Jurkat, Clone E6-1 (cell line): Measurements from ENCODE around the gene NUPR2. TPM values are rescaled to one million over a fixed set of nuclear protein-coding genes. Genes with fewer than 3 reads are reported as not detected.
A peak's percentile ranks its signal among the peaks of the same experiment; 100 is the strongest.
"Not testable (repeated sequence)": the region's sequence is repeated elsewhere in the genome, so short reads cannot be mapped to it uniquely, and the experiment has no call there.

Source experiments
- DNase-seq: peaks from one replicate; pipeline ENCODE4 v3.0.0-alpha.2; 2011; ENCODE audit warnings: low read depth, low spot score
- H3K4me3 ChIP-seq: 2 replicates; pipeline ENCODE4 v1.5.1; 2011; ENCODE audit warnings: mild to moderate bottlenecking, low read length, control low read depth, moderate library complexity
- polyA plus RNA-seq: library from polyadenylated mRNA; unstranded; fragments of >200 nt; gene quantifications from one replicate; pipeline ENCODE4 v1.2.1, GENCODE V29; 2012; ENCODE audit warnings: missing spikeins; ENCODE audit not compliant: insufficient read length, insufficient read depth

Gene NUPR2, protein sequence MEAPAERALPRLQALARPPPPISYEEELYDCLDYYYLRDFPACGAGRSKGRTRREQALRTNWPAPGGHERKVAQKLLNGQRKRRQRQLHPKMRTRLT
- polyA plus RNA-seq, result not detected

DNA sequence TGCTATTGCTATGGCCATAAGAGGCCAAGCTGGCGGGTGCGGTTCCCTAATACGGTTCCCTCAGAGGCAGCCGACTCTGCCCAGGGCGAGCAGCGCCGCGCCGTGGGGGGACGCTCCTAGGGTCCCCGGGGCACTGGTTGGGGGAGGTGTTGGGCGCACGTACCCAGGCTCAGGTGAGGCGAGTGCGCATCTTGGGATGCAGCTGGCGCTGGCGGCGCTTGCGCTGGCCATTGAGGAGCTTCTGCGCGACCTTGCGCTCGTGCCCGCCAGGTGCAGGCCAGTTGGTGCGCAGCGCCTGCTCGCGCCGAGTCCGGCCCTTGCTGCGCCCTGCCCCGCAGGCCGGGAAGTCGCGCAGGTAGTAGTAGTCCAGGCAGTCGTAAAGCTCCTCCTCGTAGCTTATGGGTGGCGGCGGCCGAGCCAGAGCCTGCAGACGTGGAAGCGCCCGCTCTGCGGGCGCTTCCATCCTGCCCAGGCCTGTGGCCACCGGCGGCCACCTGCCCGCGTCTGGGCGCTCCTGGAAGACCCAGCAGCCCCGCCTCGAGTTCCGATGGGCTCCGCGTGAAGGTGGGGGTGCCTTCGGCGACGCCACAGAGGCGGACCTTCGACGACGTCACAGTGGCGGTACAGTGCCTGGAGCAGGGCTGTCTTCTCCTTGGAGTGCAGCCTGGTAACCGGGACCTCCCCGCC lies at the start of gene NUPR2:
NUPR2 (minus strand) TSS at position 566 of the 687 bp plus-strand sequence; CDS start at position 463, 103 bp downstream.
- DNase-seq, result no peak
- no peak within 1 kb of the TSS for H3K4me3 ChIP-seq

DNA sequence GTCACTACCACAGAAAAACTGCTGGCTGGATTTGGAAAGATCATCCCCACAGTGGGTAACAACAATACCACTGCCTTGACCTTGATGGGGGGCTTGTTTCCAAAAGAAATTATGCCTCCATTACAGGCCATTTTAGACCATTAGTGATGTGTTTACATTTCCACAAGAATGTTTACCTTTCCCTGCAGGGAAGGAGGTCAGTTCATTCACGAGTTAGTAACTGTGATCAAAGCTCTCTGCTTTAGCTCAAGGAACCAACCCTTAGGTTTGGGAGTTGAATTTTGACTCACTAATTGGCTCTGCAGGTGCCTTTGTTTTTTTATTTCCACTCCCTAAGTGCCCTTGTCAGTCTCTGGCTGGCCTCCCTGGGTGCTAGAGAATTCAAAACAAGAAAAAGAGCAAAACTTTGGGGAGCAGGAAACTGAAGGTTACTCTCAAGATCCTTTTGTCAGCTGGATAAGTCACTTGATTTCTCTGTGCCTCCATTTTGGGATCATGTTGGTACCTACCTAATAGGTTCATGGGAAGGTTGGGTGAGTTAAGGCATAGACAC lies 41.1 kb upstream of the NUPR2 start:
- DNase-seq, result no peak

DNA sequence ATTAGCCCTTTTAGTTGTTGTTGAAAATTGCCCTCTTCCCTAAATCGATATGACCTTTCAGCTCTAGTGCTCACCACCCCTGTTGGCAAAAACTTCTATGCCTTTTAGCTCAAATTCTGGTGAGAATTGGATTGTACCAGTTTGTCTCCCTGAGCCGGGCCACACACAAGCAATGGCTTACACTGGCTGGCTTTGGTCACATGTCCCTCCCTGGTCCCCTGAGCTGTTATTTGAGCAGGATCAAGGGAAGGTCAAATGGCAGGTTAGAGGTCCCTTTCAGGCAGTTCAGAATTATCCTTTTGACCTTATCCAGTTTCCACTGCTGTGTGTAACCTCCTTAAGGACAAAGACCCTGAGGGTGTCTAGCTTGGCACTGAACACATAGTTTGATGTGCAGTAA lies 14.8 kb upstream of the NUPR2 start:
- not testable (repeated sequence) for DNase-seq, H3K4me3 ChIP-seq

More for the DNA sequence above, 41.1 kb upstream of the NUPR2 start:
- H3K4me3 ChIP-seq, result no peak overlapping the region

DNA sequence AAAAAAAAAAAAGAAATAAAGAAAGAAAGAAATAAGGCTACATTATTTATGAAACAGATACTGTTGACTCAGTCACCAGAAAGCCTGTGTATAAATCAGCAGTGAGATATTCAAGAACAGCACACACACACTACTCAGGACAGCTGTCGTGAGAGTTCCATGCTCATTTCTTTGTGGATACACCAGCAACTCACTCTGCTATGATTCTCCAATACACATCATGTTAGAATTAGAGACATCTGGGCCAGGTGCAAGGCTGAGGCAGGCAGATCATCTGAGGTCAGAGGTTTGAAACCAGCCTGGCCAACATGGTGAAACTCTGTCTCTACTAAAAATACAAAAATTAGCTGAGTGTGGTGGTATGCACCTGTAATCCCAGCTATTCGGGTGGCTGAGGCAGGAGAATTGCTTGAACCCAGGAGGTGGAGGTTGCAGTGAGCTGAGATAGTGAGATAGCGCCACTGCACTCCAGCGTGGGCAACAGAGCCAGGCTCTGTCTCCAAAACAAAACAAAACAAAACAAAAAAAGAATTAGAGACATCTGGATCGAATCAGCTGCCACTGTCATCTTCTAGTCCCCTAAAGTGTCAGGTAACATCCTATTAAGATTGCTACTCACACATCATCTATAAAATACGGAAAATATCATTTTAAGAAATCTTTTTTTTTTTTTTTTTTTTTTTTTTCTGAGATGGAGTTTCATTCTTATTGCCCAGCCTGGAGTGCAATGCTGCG lies 11.2 kb upstream of the NUPR2 start:
- no peak overlapping the region for H3K4me3 ChIP-seq
- no peak for DNase-seq

DNA sequence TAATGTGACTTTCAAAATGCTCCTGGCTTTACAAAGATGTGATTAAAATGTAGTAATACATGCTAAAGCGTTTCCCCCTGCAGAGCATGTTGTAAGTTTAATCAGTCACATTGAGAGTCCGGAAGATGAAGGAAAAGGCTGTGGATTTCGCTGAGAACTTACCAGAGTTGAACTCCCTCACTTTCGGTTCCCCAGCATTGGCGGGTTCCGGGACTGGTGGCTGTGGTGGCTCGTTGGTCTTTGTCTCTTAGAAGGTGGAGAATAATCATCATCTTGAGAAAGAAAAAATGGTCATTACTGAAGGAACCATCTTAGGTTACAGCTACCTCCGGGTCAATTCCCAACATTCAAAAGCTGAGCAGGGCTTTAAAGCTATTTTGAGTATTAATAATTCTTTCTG lies 9.6 kb upstream of the NUPR2 start:
- no peak for DNase-seq
- H3K4me3 ChIP-seq, result no peak overlapping the region

DNA sequence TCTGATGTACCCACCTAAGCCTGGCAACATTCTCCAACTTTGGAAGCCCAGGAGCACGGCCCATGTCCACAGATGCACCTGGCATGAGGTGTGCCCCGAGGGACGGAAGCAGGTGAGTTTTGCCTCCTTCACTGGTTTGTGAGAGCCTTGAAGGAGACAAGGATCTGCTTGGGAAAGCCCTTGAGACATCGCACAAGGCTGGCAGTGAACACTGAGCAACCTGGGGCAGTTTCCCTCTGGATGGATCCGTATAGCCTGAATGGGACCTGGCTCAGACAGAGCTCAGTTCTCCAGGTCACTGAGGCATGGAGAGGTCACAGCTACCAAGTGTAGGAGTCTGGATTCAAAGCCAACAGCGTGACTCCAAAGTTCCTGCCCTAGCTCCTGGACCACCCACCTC lies 8.8 kb upstream of the NUPR2 start:
- DNase-seq, result no peak

DNA sequence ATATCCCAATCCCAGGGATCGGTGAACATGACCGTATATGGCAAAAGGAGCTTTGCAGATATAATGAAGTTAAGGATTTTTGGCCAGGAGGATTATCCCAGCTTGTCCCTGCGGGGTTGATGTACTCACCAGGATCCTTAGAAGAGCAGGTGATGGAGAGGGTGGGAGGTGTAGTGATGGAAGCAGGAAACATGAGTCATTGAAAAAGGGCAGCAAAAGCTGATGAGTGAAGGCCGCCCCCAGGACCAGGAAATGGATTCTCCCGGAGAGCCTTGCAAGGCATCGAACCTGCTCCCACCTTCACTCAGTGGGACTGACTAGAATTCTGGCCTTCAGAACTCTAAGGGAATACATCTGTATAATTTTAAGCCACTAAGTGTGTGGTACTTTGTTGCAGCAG lies 5.2 kb upstream of the NUPR2 start:
- no peak for DNase-seq
- H3K4me3 ChIP-seq, result no peak overlapping the region

More for the DNA sequence above, 8.8 kb upstream of the NUPR2 start:
- no peak overlapping the region for H3K4me3 ChIP-seq

DNA sequence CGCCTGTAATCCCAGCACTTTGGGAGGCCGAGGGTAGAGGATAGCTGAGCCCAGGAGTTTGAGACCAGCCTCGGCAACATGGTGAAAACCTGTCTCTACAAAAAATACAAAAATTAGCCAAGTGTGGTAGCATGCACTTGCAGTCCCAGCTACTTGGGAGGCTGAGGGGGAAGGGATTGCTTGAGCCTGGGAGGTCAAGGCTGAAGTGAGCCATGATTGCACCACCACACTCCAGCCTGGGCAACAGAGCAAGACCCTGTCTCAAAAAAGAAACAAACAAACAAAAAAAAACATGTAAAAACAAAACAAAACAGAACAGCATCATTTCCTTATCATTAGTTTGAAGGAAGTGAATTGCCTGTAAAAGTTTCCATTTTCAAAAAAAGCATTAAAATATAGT lies 4.0 kb downstream of the NUPR2 start:
- DNase-seq, result not testable (repeated sequence)

DNA sequence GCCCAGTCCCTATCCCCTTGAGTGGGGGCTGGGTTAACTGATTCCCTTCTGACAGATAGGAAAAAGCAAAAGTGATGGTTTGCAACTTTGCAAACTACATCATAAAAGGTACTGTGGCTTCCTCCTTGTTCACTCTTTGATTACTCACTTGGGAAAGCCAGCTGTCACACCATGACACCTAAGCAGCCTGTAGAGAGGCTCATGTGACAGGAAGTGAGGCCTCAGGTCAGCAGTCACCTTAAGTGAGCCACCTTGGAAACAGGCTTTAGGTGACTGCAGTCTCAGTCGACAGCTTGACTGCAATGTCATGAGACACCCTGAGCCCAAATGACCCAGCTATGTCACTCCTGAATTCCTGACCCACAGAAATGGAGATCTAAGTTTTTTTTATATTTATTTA lies 5.6 kb downstream of the NUPR2 start:
- peak; percentile 73 for DNase-seq
- no peak overlapping the region for H3K4me3 ChIP-seq

More for the DNA sequence above, 4.0 kb downstream of the NUPR2 start:
- not testable (repeated sequence) for H3K4me3 ChIP-seq

DNA sequence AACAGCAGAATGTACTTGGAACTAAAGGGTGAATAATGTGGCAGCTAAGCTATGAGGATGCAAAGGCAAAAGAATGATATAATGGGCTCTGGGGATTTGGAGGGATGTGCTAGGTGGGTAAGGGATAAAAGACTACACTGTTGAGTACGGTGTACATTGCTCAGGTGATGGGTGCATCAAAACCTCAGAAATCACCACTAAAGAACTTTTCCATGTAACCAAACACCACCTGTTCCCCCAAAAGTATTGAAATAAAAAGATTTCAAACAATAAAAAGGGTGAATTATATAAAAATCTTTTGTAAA lies 8.3 kb downstream of the NUPR2 start:
- no peak for DNase-seq
- H3K4me3 ChIP-seq, result no peak overlapping the region

DNA sequence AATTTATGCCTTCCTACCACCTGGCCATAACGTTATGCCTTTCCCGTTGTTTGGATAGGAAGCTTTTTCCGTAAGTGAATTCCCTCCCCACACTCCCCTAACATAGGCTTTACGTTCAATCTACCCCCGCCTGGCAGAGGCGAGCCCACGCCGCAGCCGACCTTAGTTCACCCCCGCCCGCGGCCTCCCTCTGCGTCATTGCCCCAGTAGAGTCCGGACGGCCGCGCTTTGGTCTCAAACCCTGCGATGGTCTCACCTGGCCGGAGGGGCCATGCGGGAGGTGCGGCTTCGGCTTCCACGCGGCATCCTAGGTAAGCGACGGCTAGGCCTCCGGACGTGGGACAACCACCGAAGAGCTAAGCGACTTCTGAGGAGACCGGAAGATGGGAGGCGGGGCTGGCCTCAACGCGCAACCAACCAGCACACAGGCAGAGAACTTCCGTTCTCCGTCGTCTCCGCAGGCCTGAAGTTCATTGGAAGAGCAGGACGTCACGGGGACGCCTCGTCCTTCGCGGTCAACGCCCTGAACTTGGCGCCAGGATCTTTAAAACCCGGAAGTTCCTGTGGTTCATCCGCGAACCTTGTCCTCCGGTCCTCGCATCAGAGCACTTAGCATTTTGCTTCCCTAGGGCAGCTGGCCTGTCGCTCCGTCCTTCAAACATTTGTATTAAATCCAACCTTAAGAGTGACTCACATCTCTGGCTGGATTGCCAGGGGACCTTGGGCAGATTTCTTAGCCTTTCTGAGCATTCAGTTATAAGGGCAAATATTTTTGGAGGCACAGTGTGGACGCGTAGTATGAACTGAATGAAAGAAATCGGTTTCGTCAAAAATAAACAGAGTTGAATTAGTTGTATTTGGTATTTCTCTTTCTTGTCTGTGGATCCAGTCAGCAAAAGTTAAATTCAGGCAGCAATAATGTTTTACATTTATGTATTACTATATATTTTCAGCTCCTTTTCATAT lies 9.8 kb downstream of the NUPR2 start, which contains the start of gene CHCHD2:
CHCHD2 (minus strand) TSS at position 369 of the 966 bp plus-strand sequence; CDS start at position 306, 63 bp downstream.
- H3K4me3 ChIP-seq, result peak within 1 kb of the TSS; percentile 98
- DNase-seq, result peak; percentile 99

DNA sequence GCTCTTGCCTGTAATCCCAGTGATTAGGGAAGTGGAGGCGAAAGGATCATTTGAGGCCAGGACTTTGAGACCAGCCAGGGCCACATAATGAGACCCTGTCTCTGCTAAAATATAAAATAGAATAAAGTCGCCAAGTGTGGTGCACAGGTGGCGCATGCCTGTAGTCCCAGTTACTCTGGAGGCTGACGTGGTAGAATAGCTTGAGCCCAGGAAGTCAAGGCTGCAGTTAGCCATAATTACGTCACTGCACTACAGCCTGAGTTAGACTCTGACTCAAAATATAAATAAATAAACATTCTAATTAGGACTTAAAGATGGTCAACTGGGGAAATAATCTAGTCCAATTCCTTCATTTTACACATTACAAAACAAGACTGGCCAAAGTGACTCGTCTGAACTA lies 10.7 kb downstream of the NUPR2 start:
- DNase-seq, result peak; percentile 67
- peak overlapping the region; percentile 98 for H3K4me3 ChIP-seq

DNA sequence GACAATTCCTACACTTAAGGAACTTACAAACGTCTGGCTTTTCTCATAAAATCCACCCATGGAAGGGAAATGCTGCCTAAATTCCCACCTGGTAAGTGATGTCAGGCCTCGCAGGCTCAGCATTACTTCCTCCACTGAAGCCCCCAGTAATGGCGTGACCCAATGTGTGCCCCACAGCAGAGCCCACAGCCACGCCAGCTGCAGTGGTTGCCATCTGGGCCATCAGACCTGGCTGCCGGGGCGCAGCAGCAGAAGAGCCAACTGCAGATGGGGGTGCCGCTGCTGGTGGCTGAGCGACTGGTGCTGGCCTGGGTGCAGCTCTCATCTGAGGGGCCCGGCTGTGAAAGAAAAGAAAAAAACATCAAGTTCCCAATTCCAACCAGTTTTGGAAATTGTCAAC lies 12.1 kb downstream of the NUPR2 start:
- not testable (repeated sequence) for H3K4me3 ChIP-seq, DNase-seq

DNA sequence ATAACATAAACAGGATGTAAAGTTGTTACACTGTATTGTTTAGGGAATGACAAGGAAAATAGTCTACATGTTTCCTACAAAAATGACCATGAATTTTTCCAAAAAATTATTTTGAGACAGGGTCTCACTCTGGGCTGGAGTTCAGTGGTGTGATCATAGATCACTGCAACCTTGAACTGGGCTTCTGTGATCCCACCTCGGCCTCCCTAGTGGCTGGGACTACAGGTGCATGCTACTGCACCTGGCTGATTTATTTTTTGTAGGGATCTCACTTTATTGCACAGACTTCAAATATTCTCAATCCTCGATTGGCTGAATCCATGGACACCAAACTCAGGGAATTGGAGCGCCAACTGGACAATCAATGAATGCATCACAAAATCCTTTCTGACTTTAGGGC lies 16.6 kb downstream of the NUPR2 start:
- DNase-seq, result no peak

DNA sequence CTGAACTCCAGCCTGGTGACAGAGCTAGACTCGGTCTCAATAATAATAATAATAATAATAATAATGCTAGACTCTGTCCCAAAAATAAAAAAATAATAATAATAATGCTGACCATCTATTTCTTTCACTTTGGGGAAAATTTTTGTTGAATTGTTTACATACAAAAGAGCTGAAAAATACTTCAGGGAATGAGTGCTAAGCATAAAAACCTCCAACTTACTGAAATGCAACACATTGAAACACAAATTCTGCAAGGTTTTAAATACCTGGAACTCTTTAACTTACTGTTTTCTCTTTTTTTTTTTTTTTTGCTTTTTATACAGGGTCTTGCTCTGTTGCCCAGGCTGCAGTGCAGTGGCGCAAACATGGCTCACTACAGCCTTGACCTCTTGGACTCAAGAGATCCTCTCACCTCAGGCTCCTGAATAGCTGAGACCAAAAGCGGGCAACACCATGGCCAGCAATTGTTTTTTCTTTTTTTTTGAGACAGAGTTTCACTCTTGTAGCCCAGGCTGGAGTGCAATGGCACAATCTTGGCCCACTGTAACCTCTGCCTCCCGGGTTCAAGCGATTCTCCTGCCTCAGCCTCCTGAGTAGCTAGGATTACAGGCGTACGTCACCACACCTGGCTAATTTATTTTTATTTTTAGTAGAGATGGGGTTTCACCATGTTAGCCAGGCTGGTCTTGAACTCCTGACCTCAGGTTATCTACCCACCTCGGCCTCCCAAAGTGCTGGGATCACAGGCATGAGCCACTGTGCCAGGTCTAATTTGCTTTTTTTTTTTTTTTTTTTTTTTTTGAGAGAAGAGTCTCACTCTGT lies 17.8 kb downstream of the NUPR2 start:
- H3K4me3 ChIP-seq, DNase-seq: not testable (repeated sequence)

More for the DNA sequence above, 16.6 kb downstream of the NUPR2 start:
- H3K4me3 ChIP-seq, result no peak overlapping the region

DNA sequence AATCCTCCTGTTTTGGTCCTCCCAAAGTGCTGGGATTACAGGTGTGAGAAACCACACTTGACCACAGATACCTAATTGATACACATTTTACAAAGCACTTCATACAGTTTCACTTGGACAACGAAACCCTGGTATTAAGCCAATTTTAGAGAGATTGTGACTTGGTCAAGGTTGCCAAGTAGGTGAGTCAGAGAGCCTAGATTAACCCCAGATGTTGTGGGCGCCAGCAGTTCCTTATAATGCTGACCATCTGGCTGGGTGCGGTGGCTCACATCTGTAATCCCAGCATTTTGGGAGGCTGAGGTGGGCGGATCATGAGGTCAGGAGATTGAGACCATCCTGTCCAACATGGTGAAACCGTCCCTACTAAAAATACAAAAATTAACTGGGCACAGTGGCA lies 18.5 kb downstream of the NUPR2 start:
- no peak for DNase-seq
- no peak overlapping the region for H3K4me3 ChIP-seq

DNA sequence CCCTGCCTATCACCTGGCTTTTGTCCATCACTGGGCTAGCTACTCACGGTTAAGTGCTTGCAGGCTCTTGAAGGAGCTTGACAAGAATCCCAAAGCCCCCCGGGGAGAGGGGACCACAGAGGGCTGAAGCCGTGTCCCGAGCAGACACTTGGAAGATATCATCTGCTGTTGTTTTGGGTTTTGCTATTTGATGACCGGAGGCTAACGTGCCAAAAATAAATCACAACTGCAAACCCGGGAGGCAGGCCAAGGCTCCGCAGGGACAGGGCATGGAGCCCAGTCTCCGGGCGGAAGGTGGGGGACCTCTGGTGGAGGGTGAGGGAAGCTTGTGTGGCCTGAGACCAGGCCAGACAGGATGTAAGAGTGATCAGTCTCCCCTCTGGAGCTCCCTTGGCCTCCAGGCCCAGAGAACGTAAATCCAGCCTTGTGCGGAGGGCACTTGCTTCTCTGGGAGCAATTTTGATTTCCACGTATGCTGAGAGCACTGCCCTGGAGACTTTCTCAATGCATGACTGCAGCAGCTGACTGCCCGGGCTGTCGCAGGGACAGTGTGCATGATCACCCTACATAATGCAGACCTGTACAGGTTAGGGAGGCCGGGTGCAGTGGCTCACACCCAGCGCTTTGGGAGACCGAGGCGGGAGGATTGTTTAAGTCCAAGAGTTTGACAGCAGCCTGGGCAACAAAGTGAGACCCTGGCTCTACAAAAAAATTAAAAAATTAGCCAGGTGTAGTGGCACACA lies 23.3 kb downstream of the NUPR2 start, which contains the start of gene PHKG1:
PHKG1 (minus strand) TSS at position 164 of the 743 bp plus-strand sequence. CDS start 4,011 bp downstream, outside the sequence.
- DNase-seq, result no peak
- H3K4me3 ChIP-seq, result no peak within 1 kb of the TSS
